ENCODE results near the gene KDM2A.

- TF ChIP-seq PBX3 (IDR thresholded peaks at IDR 0.05), result no peak
- no peak for TF ChIP-seq NFE2L2 (conservative IDR thresholded peaks at IDR 0.05; ENCODE audit: low read length)
- TF ChIP-seq MAX (IDR thresholded peaks at IDR 0.05), result no peak
- TF ChIP-seq CTCF (IDR thresholded peaks at IDR 0.05), result no peak
- no peak for TF ChIP-seq CBX8 (IDR thresholded peaks at IDR 0.05)
Observed at GRCh38 chr11:67238894-67239782, 120.1 kb downstream of the KDM2A start.
